HG02970 (cell line): ENCODE results near the gene TP73.

ENCODE experiments used
- ATAC-seq: cut with Tn5 transposase; IDR thresholded peaks from one replicate; pipeline ENCODE4 v1.9.1; 2021; ENCODE audit warnings: mild to moderate bottlenecking, moderate library complexity, moderate number of reproducible peaks; ENCODE audit not compliant: unreplicated experiment, low FRiP score

TP73 gene

DNA sequence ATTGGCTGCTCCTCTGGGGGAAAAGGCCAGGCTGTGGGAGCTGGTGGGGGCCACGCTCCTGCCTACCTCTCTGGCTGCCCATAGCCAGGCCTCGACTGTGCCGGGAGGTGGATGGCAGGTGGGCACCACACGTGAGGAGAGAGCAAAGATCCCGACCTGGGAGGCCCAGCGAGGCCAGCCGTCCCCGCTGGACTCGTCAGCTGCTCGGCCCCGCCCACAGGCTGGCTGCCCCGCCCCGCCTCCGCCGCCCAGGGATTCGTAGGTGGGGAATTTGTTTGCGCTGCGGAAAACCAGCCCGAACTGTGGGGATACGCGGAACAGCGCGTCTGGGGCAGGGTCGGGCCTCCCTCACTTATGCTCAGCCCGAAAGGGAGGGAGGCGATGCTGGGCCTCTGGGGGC, 31.7 kb downstream of the TP73 start:
- no peak for ATAC-seq

DNA sequence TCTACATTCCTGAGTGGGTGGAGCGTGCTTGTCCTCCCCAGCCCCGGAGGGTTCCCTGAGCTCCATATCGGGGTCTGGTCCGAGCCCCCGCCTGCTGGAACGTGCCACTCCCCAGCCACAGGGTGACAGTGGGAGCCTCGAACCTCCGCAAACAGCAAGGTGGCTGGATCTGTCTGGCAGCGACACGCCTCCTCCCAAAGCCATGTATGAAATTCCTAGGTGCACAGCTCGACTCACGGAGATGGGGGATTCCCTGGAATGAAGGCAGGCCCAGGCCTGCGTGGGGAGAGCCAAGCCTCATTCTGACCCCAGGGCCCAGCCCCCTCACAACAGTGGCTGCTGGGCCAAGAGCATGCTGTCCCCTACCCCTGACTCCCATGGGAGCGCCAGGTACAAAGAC, 32.9 kb downstream of the TP73 start:
- no peak for ATAC-seq

DNA sequence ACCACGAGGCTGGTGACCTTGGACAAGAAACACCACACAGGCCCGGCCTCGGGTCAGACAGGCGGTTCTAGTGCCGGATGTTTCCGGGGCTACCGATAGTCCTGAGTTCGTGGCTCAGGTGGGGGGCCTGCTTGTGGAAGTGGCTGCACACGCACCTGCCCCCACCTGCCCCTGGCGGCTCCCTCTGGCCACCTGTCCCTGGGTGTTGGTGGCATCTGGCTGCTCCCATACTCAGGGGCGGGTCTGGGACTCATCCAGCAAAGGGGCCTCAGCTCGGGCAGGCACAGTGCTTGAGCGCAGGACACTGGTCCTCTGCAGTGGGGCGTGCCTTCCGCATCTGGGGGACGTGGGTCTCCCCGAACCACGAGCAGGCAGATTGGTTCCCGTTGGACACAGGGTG, 33.6 kb downstream of the TP73 start:
- no peak for ATAC-seq

DNA sequence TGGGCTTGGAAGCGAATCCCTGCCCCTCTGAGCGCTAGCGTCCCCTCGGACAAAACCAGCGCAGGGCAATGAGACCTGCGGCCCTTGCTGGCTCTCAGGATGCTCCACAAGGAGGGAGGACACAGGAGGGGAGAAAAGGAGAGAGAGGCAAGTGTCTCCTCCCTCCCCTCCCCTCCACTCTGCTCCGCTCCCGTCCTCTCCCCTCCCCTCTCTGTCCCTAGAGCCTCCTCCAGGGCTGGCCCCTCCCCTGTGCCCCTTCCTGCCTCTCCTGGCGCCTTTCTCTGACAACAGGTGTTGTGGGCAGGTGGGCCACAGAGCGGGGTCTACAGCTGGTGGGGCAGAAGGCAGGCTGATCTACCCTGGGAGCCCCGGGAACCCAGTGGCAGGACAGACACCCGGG, 35.2 kb downstream of the TP73 start:
- no peak for ATAC-seq

DNA sequence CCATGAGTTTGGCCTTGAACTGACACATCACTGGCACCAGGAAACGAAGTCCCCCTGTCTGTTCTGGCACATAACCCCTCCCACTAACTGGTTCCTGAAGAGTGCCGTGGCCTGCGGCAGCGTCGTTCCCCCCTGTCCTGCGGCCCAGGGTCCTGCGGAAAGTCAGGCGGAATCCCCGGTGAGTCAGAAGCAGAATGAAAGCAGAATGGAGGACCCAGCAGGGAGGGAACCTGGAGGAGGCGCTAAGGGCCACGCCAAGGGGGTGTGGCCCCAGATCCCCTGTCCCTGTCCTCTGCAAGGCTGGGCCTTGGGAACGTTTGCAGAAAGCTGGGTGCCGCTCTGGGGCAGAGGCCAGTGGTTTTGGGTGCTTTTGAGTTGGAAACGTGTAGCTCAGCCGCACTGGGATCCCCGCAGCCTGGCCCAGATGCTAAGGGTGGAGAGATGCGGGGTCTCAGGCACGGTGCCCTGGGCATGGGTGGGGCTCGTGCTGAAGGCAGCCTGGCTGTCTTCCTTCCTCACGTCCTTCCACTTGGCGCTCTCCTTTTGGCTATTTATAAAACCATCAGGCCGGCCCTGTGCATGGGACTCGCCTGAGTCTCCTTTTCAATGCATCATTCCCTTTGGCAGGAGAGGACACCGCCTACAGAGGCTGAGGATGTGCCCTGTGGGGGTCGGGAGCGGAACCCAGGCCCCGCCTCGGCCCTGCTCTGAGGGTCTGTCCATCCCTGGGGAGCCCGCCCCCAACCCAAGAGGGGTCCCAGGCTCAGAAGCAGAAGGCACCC, 36.2 kb downstream of the TP73 start:
- no peak for ATAC-seq

DNA sequence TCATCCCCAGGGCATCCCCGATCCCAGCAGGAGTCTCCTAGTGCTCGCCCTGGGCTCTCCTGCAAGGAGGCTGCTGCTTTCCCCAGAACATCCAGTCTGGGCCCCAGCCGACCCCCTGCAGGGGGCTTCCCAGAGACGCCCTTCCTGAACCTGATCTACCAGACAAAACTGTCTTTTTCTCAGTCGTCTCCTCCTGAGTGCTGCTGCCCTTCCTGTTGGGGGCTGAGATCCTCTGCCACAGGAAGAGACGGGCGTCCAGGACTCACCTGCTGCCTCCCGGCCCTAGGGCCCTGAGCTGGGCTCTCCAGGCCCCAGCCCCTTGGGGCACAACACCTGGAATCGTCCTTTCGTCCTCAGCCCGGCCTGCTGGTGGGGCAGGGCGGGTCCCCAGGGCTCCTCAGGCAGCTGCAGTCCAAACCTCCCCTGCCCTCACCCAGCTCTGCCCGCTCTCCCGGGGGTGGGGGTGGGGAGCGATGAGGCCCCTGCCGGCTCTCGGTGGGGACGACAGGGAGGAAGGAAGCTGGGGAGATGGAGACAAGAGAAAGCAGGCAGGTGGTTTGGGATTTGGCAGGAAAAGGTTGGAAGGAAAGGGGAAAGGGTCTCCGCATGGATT, 36.9 kb downstream of the TP73 start:
- ATAC-seq, result no peak

DNA sequence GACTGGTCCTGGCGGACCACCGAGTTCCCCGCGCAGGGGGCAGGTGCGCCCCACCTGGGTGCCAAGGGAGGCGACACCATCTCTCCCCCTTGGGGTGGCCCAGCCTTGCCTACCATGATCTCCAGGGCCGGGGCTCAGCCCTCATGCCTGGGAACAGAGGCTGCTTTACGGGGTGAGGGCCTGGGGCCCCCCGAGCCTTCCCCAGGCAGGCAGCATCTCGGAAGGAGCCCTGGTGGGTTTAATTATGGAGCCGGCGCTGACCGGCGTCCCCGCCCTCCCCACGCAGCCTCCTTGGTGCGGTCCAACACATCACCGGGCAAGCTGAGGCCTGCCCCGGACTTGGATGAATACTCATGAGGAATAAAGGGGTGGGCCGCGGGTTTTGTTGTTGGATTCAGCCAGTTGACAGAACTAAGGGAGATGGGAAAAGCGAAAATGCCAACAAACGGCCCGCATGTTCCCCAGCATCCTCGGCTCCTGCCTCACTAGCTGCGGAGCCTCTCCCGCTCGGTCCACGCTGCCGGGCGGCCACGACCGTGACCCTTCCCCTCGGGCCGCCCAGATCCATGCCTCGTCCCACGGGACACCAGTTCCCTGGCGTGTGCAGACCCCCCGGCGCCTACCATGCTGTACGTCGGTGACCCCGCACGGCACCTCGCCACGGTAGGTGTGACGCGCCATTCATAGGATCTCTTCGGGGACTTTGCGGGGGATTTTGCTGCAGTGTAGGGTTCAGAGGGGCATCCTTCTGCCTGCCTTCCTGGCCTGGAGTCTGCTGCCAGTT, 38.2 kb downstream of the TP73 start:
- ATAC-seq, result no peak

DNA sequence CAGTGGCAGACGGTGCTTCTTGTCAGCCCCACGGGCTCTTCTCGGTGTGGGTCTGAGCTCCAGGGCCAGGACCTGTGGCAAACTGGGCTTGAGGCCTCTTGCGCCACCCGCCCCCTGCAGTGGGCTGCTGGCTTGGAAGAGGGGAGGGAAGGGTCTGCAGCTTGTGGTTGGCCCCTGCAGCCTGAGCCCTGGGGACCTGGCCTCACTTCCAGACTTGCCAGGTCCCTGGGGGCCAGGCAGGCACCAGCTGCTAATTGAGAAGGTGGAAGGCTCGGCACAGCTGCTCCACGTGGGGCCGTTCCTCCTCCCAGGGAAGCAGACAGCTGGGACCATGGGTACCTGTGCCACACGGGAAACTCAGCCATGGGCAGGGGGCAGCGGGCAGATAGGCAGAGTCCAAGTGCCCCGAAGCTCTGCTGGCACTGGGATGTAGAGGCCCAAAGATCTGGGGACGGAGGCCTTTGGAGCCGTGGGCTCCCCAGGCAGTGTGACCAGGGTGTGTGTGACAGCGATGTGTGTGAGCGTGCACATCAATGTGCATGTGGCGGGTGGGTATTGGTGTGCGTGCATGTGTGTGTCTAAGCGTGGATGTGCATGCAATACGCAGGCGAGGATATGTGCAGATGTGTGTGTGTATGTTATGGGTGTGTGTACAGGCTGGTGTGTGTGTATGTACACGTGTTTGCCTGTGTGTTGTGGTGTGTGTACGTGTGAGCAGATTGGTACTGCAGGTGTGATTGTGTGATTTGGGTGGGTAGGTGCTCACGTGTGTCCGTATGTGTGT, 39.3 kb downstream of the TP73 start:
- no peak for ATAC-seq

DNA sequence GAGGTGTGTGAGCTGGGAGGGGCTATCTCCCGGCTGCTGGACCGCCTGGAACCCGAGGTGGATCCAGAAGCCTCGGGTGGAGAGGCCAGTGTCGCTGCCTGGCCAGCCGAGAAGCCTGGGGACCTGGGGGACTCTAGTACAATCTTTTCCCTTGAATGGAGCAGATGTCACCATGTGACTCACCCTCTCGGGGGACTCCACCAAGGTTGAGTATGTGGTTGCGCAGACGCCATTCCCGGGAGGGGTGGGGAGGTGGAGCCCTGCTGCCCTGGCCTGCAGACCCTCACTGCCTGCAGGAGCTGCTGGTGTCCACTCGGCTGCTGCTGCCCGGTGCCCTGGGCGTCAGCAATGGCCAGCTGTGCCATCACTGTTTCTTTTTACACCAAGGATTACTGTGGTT, 40.3 kb downstream of the TP73 start:
- no peak for ATAC-seq

DNA sequence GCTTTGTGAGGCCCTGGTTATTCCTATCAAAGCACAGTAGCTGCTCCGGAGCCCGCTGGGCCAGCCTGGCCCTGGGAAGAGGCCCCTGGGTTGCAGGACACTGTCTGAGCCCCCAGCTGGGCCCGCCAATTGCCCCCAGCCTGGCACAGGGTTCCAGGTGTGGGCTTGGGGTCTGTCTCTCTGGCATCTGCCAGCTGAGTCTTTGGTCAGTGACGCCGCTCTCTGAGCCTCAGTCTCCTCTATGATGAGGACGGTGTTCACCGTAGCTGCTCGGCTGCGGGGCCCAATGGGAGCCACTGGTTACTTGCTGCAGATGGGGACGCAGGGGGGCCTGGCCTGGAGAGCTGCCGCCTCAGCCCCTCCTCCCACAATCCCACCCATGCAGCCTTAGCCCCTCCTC, 41.0 kb downstream of the TP73 start:
- ATAC-seq, result no peak

DNA sequence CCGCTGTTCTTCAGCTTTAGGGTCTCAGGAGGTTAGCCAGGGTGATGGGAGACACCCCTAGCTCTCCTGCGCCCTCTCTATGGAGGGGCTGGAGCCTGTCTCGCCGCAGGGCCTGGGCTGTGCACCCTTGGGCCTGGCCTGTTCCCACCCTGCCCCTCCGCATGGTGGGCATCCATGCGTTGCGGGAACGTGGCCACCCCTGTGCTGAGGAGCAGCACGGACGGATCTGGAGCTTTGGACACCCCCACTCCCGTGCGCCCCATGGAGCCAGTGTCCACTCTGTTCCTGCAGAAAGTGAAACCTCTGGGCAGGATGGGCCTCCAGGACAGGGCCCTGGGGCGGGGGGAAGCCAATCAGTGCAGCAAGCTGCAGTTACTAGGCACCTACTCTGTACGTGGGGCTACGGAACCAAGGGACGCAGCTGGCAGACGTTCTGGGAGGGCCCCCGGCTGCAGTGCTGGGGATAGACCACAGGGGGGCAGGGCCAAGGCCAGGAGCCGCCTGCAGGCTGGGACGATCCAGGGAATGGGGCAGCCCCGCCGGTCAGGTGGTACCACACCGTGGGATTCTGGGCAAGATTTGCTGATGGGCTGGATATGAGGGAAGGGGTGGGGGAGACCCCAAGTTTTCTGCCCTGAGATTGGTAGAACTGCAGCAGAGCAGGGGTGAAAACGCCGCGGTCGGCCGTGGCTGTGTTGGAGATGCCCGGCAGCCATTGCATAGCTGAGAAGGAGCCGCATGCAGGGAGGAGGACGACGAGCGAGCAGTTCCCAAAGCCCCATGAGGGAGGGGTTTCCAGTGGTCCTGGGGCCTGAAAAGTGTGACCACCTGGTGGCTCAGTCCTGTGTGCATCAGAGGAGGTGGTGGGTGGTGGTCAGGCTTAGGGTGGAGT, 43.3 kb downstream of the TP73 start:
- no peak for ATAC-seq

DNA sequence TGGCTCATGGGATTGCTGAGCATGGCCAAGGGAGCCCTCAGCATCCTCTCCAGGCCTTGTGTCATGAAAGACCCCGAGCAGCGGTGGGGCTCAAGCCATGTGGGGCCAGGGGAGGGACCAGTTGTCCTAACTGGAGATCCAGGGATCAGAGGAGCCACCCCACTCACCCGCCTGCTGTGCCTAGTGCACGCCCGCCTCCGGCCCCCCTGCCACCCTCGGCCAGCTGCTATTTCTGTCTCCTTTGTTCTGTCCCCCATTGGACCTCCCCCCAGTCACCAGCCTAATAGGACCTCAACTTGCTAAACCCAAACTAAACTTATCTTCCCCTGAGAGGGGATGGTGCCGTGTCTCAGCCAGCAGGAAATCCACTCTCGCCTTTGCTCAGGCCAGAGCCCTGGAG, 44.4 kb downstream of the TP73 start:
- ATAC-seq, result no peak

DNA sequence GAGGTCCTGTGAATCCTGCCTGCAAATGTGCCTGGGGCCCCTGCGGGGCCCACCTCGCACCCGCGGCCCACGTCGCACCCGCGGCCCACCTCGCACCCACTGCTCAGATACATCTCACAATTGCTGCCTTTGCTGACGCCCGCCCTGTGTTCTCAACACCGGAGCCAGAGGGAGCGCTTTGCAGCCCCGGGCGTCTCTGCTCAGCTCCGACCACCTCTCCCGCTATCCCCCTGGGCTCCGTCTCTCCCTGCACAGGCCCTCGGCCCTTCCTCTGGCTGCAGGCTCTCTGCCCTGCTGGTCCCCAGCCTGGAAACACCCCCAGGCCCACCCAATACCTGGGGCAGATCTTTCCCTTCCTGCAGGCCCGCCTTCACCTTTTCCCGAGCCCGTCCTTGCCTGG, 44.8 kb downstream of the TP73 start:
- ATAC-seq, result no peak

DNA sequence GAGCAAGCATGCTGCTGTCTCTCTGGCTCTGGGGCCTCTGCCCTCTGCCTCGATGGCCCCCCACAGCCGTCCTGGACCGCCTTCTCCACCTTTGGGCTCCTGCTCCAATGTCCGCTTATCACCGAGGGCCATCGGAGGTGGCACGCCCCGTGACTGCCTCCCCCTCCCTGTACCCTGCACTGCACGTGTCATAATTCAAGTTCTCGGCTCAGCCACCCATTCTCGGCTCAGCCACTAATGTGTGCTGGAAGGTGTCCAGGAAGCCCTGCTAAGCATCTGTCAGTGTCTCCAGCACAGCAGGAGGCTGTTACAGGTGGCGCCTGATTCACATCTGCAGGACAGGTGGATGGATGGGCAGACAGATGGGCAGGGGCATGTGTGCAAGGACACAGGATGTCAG, 45.5 kb downstream of the TP73 start:
- no peak for ATAC-seq

DNA sequence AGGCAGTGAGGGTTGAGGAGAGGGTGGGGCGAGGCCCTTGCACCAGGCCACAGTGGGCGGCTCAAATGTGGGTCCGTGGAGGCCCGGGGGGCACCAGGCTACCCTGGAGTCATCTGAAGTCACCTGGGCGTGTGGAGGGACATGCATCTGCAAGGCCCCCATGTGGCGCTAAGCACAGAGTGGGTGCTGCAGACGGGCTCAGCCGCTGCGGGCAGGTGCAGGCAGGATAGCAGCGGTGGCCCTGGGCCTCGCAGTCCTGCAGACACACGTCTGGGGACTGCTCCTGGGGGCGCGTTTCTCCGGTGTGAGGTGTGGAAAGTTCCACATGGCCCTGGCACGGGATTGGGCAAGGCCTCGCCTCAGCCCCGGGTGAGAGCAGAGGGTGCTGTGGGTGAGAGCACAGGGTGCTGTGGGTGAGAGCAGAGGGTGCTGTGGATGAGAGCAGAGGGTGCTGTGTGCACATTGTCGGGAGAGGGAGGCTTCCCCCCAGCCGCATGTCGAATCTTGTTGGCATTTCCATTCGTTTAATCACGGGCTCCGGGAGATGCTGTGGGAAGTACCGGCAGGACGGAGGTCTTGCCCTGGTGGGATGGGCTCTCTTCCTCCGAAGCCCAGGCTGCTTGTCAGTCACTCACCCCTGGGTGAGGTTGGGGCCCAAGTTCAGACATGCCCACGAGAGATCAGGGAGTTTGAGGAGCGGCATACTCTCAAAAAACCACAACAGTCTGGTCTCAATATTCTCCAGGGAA, 46.5 kb downstream of the TP73 start:
- no peak for ATAC-seq

DNA sequence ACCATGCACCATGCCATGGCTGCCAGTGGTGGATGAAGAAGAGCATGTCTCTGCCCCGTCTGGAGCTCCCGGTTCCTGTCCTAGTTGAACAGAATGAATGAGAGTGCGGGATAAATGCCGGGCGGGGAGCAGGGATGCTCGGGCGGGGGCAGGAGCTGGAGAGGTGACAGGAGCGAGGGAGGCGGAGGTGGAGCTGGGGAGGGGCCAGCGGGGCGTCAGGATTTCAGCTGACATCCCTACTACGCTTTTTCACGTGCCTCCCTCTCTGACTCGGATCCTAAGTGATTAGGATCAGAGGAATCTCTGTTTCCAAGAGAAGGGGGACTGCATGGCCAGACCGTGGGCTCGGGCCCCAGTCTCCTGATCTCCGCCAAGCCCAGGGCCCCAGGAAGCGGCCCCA, 47.3 kb downstream of the TP73 start:
- no peak for ATAC-seq

DNA sequence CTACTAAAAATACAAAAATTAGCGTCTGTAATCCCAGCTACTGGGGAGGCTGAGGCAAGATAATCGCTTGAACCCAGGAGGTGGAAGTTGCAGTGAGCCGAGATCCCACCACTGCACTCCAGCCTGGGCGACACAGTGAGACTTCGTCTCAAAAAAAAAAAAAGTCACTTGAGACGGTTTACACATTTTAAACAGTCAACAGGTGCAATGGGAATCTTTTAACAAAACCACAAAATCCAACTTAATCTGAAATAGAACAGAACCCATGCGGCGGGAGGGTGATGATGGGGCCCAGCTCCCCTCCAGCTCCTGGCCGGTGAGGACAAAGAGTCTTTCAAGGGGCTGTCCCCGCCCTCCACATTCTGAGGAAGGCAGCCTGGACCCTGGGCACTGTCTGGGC, 48.3 kb downstream of the TP73 start:
- no peak for ATAC-seq

DNA sequence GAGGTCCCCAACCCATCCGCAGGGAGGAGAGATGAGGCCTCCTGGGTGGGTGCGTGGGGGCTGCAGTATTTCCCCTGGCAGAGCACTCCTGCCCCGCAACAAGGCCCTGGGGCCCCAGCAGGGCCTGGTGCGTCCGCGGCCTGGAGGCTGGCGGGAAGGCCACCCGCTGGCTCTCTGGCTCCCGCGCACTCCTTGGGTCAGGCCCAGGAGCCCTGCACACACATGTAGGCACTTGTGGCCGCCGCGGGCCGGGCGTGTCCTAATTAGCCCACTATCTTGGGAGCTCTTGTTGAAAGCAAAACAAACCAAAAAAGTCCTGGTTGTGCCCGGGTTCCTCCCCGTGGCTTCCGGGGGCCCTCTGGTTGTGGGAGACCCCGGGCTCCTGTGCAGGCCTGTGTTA, 50.2 kb downstream of the TP73 start:
- ATAC-seq, result no peak

DNA sequence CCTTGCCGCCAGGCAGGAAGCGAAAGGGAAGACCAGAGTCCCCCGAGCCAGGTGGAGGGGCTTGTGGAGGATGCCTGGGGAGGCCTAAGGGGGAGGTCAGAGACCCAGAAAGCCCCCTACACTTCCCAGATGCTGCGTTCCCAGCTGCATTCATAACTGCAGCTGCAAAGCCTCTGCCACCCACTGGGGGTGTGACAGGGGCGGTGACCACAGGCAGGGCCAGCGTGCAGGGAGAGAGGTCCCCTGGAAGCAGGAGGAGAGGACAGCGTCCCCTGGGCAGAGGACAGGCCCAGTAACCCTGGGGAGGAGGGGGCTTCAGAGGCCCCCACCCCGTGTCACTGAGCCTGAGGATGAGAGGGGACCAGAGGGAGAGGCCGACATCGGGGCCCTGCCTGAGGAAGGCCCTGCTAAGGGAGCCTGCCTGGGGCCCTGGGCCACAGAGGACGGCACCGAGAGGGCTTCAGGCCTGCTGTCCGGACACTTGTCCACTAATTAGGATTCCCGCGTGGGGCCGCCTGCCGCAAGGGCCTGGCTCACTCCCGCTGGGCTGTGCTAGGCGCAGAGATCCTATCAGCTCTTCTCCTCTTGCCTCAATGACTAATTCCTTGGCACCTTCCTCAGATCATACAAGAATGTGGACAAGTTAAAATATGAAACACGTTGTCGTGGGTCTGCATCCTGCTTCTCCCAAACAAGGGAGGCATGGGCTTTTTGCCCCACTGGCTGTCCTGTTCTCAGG, 50.8 kb downstream of the TP73 start:
- no peak for ATAC-seq
